IMR-90 (cell line): ENCODE results near the gene EIF4E3. TPM values are rescaled to one million over a fixed set of nuclear protein-coding genes. Genes with fewer than 3 reads are reported as not detected.

ENCODE experiments used
- ATAC-seq: fragments of 200-7000 bp; cut with Tn5 transposase; 2 replicates; pipeline ENCODE4 v1.9.1; 2020; ENCODE audit warnings: low read depth, mild to moderate bottlenecking, moderate library complexity
- BruUV-seq: library from RNA; stranded (reverse); fragments of 400-500 nt; replicated peaks from 2 replicates; lab custom pipeline; 2021; lab: Mats Ljungman, UMichigan
- CTCF ChIA-PET: fragments of 300-600 bp; formaldehyde crosslinking; extraction: SDS; loops from one replicate; lab custom pipeline; 2021; ENCODE audit warnings: antibody characterized with exemption; lab: Yijun Ruan, JAX
- POLR2A ChIA-PET: fragments of 300-600 bp; sonication (Branson Sonifier 250); formaldehyde crosslinking; loops from one replicate; lab custom pipeline; 2022; ENCODE audit warnings: antibody characterized with exemption; ENCODE audit not compliant: unreplicated experiment; lab: Charles Lee
- DNase-seq: peaks from one replicate; pipeline ENCODE4 v3.0.0; 2013
- H2AFZ ChIP-seq: replicated peaks from 2 replicates; pipeline ENCODE3; 2013; ENCODE audit warnings: low read length, mild to moderate bottlenecking; ENCODE audit not compliant: poor library complexity
- H2AK5ac ChIP-seq: 2 replicates; pipeline ENCODE4 v1.6.1; 2013; ENCODE audit warnings: low read depth, low read length, inconsistent platforms
- H2AK9ac ChIP-seq: replicated peaks from 2 replicates; pipeline ENCODE3; 2013; ENCODE audit warnings: mild to moderate bottlenecking, low read depth, low read length, moderate library complexity; ENCODE audit not compliant: poor library complexity
- H2BK120ac ChIP-seq: 2 replicates; pipeline ENCODE4 v1.6.1; 2013; ENCODE audit warnings: low read depth, low read length, inconsistent platforms
- H2BK15ac ChIP-seq: 3 replicates; pipeline ENCODE4 v1.6.1; 2013; ENCODE audit warnings: low read depth, low read length, inconsistent platforms
- H2BK20ac ChIP-seq: 2 replicates; pipeline ENCODE4 v1.6.1; 2013; ENCODE audit warnings: low read depth, mild to moderate bottlenecking, inconsistent platforms, low read length, moderate library complexity
- H2BK5ac ChIP-seq: 2 replicates; pipeline ENCODE4 v1.6.1; 2013; ENCODE audit warnings: mild to moderate bottlenecking, low read depth, low read length, inconsistent platforms; ENCODE audit not compliant: poor library complexity, severe bottlenecking
- H3K14ac ChIP-seq: replicated peaks from 2 replicates; pipeline ENCODE4 v1.6.1; 2013; ENCODE audit warnings: low read depth, low read length, inconsistent platforms
- H3K18ac ChIP-seq: 2 replicates; pipeline ENCODE4 v1.6.1; 2013; ENCODE audit warnings: low read depth, low read length, control low read depth
- H3K23ac ChIP-seq: 2 replicates; pipeline ENCODE4 v1.6.1; 2013; ENCODE audit warnings: low read depth, low read length, inconsistent platforms
- H3K27ac ChIP-seq: 2 replicates; pipeline ENCODE4 v1.5.1; 2013; ENCODE audit warnings: mild to moderate bottlenecking, control low read depth, low read length; ENCODE audit not compliant: insufficient read depth
- H3K27me3 ChIP-seq: 2 replicates; pipeline ENCODE4 v1.6.1; 2013; ENCODE audit warnings: low read length; ENCODE audit not compliant: control insufficient read depth, insufficient read depth
- H3K36me3 ChIP-seq: 2 replicates; pipeline ENCODE4 v1.6.1; 2013; ENCODE audit warnings: low read length, mixed read lengths; ENCODE audit not compliant: control insufficient read depth, insufficient read depth
- H3K4ac ChIP-seq: 2 replicates; pipeline ENCODE4 v1.6.1; 2013; ENCODE audit warnings: low read depth, low read length, inconsistent platforms
- H3K4me1 ChIP-seq: 2 replicates; pipeline ENCODE4 v1.6.1; 2013; ENCODE audit warnings: low read length, mixed read lengths; ENCODE audit not compliant: control insufficient read depth, insufficient read depth
- H3K4me2 ChIP-seq: 2 replicates; pipeline ENCODE4 v1.6.1; 2013; ENCODE audit warnings: low read depth, mild to moderate bottlenecking, control low read depth, low read length, moderate library complexity
- H3K4me3 ChIP-seq: 2 replicates; pipeline ENCODE4 v1.5.1; 2013; ENCODE audit warnings: low read depth, mild to moderate bottlenecking, control low read depth, low read length, moderate library complexity; ENCODE audit not compliant: insufficient read depth
- H3K56ac ChIP-seq: 2 replicates; pipeline ENCODE4 v1.6.1; 2013; ENCODE audit warnings: low read length, inconsistent platforms; ENCODE audit not compliant: insufficient read depth; ENCODE audit errors: extremely low read depth
- H3K79me1 ChIP-seq, 2 experiments: 2 replicates each; pipeline ENCODE4 v1.6.1; 2013; ENCODE audit warnings: low read length in 2 of 2, inconsistent platforms in 1 of 2, low read depth in 1 of 2
- H3K9ac ChIP-seq: 2 replicates; pipeline ENCODE4 v1.6.1; 2013; ENCODE audit warnings: low read depth, low read length, control low read depth
- H3K9me1 ChIP-seq: 2 replicates; pipeline ENCODE4 v1.6.1; 2013; ENCODE audit warnings: low read length, inconsistent platforms; ENCODE audit not compliant: insufficient read depth
- H3K9me3 ChIP-seq: 2 replicates; pipeline ENCODE4 v1.6.1; 2013; ENCODE audit warnings: low read length; ENCODE audit not compliant: control insufficient read depth, insufficient read depth
- H4K20me1 ChIP-seq: 2 replicates; pipeline ENCODE4 v1.6.1; 2013; ENCODE audit warnings: low read length, inconsistent platforms; ENCODE audit not compliant: insufficient read depth
- H4K5ac ChIP-seq: 2 replicates; pipeline ENCODE4 v1.6.1; 2013; ENCODE audit warnings: mild to moderate bottlenecking, low read depth, low read length, control low read depth
- H4K8ac ChIP-seq, 2 experiments: 2 replicates each; pipeline ENCODE4 v1.6.1; 2013; ENCODE audit warnings: low read depth in 2 of 2, low read length in 2 of 2, control low read depth in 1 of 2, inconsistent platforms in 1 of 2
- H4K91ac ChIP-seq: 2 replicates; pipeline ENCODE4 v1.6.1; 2013; ENCODE audit warnings: low read depth, low read length, inconsistent platforms; ENCODE audit not compliant: insufficient read depth
- BHLHE40 ChIP-seq: fragments of 150-350 bp; IDR thresholded peaks from 2 replicates; pipeline ENCODE4 v1.6.1; 2016; ENCODE audit warnings: mild to moderate bottlenecking, low read depth, low read length
- CHD1 ChIP-seq: IDR thresholded peaks from 2 replicates; pipeline ENCODE4 v1.6.1; 2012; ENCODE audit warnings: low read depth, low read length, improper control_type of control experiment
- CTCF ChIP-seq: conservative IDR thresholded peaks from 2 replicates; pipeline ENCODE4 v1.5.1; 2012; ENCODE audit warnings: mild to moderate bottlenecking, low read depth, low read length, improper control_type of control experiment
- MXI1 ChIP-seq: IDR thresholded peaks from 2 replicates; pipeline ENCODE4 v1.6.1; 2012; ENCODE audit warnings: low read depth, mild to moderate bottlenecking, low read length, moderate library complexity, borderline replicate concordance
- NFE2L2 ChIP-seq: fragments of 150-350 bp; IDR thresholded peaks from 2 replicates; pipeline ENCODE4 v1.6.1; 2016; ENCODE audit warnings: low read depth, mild to moderate bottlenecking, low read length
- RFX5 ChIP-seq: IDR thresholded peaks from 2 replicates; pipeline ENCODE4 v1.8.0; 2012; ENCODE audit warnings: low read depth, mild to moderate bottlenecking, low read length, moderate library complexity
- SMC3 ChIP-seq: fragments of 150-350 bp; IDR thresholded peaks from 2 replicates; pipeline ENCODE4 v1.6.1; 2016; ENCODE audit warnings: low read depth, mild to moderate bottlenecking, antibody characterized with exemption, low read length, moderate library complexity
- WGBS, 2 experiments: methylation state at CpG; one replicate each; pipeline versions ENCODE4 v1.1.5 to v1.1.7; 2013; ENCODE audit warnings: missing lambda C conversion rate in 2 of 2; ENCODE audit not compliant: insufficient read length in 1 of 2; ENCODE audit errors: extremely low coverage in 2 of 2; 5-methylcytosine and 5-hydroxymethylcytosine counted together
- dilution Hi-C: fragments of 300-500 bp; cut with HindIII; formaldehyde crosslinking; loops from one replicate; pipeline ENCODE4 v1.14.3; 2018; ENCODE audit warnings: low sequenced_read_pairs; ENCODE audit not compliant: unreplicated experiment
- in situ Hi-C: fragments of 300-500 bp; cut with MboI; formaldehyde crosslinking; loops from 3 replicates; pipeline ENCODE4 v1.14.3; 2019; ENCODE audit warnings: low sequenced_read_pairs, inconsistent platforms, mixed read lengths
- intact Hi-C: fragments of 100-400 bp; cut with micrococcal nuclease; formaldehyde crosslinking; loops from 2 replicates; pipeline ENCODE4 v1.10.0; 2022
- polyA plus RNA-seq, 3 experiments: library from polyadenylated mRNA; depleted of rRNA; stranded (reverse); fragments of >200 nt; gene quantifications; 2 replicates each; pipeline ENCODE4 v1.2.3, GENCODE V29; 2012; ENCODE audit warnings: low replicate concordance in 1 of 3
- total RNA-seq: library from RNA; depleted of rRNA; stranded (reverse); fragments of >200 nt; gene quantifications from 2 replicates; pipeline ENCODE4 v1.2.3, GENCODE V29; 2012
- TF ChIP-seq, protein P1 (sequence below): fragments of 150-350 bp; IDR thresholded peaks from 2 replicates; pipeline ENCODE4 v1.6.1; 2016; ENCODE audit warnings: low read depth, mild to moderate bottlenecking, low read length, moderate library complexity, borderline replicate concordance

EIF4E3 gene
- total and polyA plus RNA-seq, 2 of the 4 experiments (the other 2 are of a cell fraction) = 0.72 to 1.1 TPM

DNA sequence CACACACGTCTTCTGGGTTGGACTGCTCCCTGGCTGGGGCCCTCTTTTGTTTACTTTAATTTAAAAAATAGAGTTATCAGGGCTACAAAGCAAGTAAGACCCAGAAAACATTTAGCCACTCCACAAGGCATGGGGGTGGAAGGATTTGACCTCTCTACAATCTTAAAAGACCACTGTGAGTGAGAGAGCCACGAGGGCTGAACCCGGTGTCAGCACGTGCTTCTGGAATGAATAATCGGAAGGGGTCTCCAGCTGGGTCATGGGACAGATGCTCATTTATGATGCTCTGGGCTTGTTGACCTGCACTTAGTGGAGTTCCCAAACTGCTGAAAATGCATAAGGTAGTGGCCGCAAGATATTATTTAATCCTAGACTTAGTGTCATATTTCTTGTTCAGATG lies 52.4 kb downstream of the EIF4E3 start:
- Histone ChIP-seq H2BK15ac (no peak overlapping the region), H3K36me3 (no peaks in the 10 kb centered on the region), H2AK9ac (no peak overlapping the region), H3K27ac (no peak overlapping the region), H3K27me3 (no peaks in the 10 kb centered on the region), H2BK120ac (no peak overlapping the region), H4K91ac (no peak overlapping the region), H2BK20ac (no peak overlapping the region), H3K18ac (no peak overlapping the region), H3K9ac (no peak overlapping the region), H3K4me2 (no peak overlapping the region), H4K5ac (no peak overlapping the region), H3K4ac (no peak overlapping the region), H4K8ac (no peak overlapping the region), H3K4me3 (no peak overlapping the region), H4K20me1 (no peaks in the 10 kb centered on the region), H2BK5ac (no peak overlapping the region), H3K56ac (no peak overlapping the region), H3K9me1 (no peaks in the 10 kb centered on the region; the same call in 1 of the 2 replicates), H2AFZ (no peak overlapping the region), H3K4me1 (no peaks in the 10 kb centered on the region), H3K9me3 (no peaks in the 10 kb centered on the region), H3K14ac (no peak overlapping the region), H2AK5ac (no peak overlapping the region), H3K79me1 (no peaks in the 10 kb centered on the region), H3K23ac (no peak overlapping the region)
- dilution Hi-C loops (no loop called here), intact Hi-C loops (no loop called here), in situ Hi-C loops (loop anchor here (25.0 kb wide), 1 partner anchor 1611 kb away; no protein-coding TSS in a partner anchor)
- no peak for ATAC-seq
- 58% methylated on average over 4 of the region's 6 CpGs; no CpG with 5 or more reads in 1 of the 2 experiments for WGBS, 2 experiments
- no TSS peak for BruUV-seq
- ChIA-PET POLR2A (no interaction called here), CTCF (interaction anchor here (1.0 kb wide), 1 partner anchor 15 kb away, joined by 8 read pairs; no protein-coding TSS in a partner anchor)
- TF ChIP-seq RFX5 = no peak
- no peak for TF ChIP-seq CTCF
- TF ChIP-seq CHD1 = no peak
- TF ChIP-seq SMC3 = no peak
- TF ChIP-seq BHLHE40 = no peak
- TF ChIP-seq NFE2L2 = no peak
- no peak for TF ChIP-seq MXI1
- TF ChIP-seq, protein P1, sequence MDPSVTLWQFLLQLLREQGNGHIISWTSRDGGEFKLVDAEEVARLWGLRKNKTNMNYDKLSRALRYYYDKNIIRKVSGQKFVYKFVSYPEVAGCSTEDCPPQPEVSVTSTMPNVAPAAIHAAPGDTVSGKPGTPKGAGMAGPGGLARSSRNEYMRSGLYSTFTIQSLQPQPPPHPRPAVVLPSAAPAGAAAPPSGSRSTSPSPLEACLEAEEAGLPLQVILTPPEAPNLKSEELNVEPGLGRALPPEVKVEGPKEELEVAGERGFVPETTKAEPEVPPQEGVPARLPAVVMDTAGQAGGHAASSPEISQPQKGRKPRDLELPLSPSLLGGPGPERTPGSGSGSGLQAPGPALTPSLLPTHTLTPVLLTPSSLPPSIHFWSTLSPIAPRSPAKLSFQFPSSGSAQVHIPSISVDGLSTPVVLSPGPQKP = no peak
- DNase-seq = no peak
